Smooth muscle cell (in vitro differentiated cells): Measurements from ENCODE around the gene H2BK1. TPM values are rescaled to one million over a fixed set of nuclear protein-coding genes. Genes with fewer than 3 reads are reported as not detected.

Experiments
- DNase-seq: peaks from one replicate; lab custom pipeline; 2025; ENCODE audit not compliant: unreplicated experiment; lab: John Stamatoyannopoulos, UW
- H2AFZ ChIP-seq: fragments of 200-600 bp; sonication (generic); 2 replicates; pipeline ENCODE4 v1.6.0; 2016; ENCODE audit warnings: antibody characterized with exemption, low read depth, mild to moderate bottlenecking
- H3F3A ChIP-seq: fragments of 200-600 bp; sonication (generic); 2 replicates; pipeline ENCODE4 v1.6.0; 2017; ENCODE audit warnings: antibody characterized with exemption, low read depth
- H3K27ac ChIP-seq: fragments of 200-600 bp; sonication (generic); 2 replicates; pipeline ENCODE4 v1.5.1; 2016; ENCODE audit warnings: low read depth, mild to moderate bottlenecking
- H3K27me3 ChIP-seq: fragments of 200-600 bp; sonication (generic); 2 replicates; pipeline ENCODE4 v1.6.1; 2016; ENCODE audit warnings: low read depth, mild to moderate bottlenecking
- H3K36me3 ChIP-seq: fragments of 200-600 bp; sonication (generic); 2 replicates; pipeline ENCODE4 v1.5.1; 2016; ENCODE audit warnings: low read depth
- H3K4me1 ChIP-seq: fragments of 200-600 bp; sonication (generic); 2 replicates; pipeline ENCODE4 v1.5.1; 2016; ENCODE audit warnings: low read depth
- H3K4me2 ChIP-seq: fragments of 200-600 bp; sonication (generic); 2 replicates; pipeline ENCODE4 v1.6.0; 2016; ENCODE audit warnings: mild to moderate bottlenecking
- H3K4me3 ChIP-seq: fragments of 200-600 bp; sonication (generic); 2 replicates; pipeline ENCODE4 v1.5.1; 2016; ENCODE audit warnings: mild to moderate bottlenecking
- H3K79me2 ChIP-seq: fragments of 200-600 bp; sonication (generic); 2 replicates; pipeline ENCODE4 v1.6.0; 2016; ENCODE audit warnings: low read depth, mild to moderate bottlenecking
- H3K9ac ChIP-seq: fragments of 200-600 bp; sonication (generic); 2 replicates; pipeline ENCODE4 v1.6.0; 2016; ENCODE audit warnings: low read depth
- H3K9me3 ChIP-seq: fragments of 200-600 bp; sonication (generic); replicated peaks from 2 replicates; pipeline ENCODE4 v1.5.1; 2016; ENCODE audit warnings: low read depth
- H4K20me1 ChIP-seq: fragments of 200-600 bp; sonication (generic); 2 replicates; pipeline ENCODE4 v1.6.0; 2016; ENCODE audit warnings: low read depth
- WGBS: methylation state at CpG from one replicate; pipeline ENCODE4 v1.1.7; 2016; ENCODE audit warnings: low lambda C conversion rate; 5-methylcytosine and 5-hydroxymethylcytosine counted together
- polyA plus RNA-seq: library from polyadenylated mRNA; unstranded; fragments of >200 nt; fragmentation: Nextera tagmentation; extraction: Ambion mirVana; gene quantifications from 2 replicates; pipeline ENCODE4 v1.2.1, GENCODE V29; 2016
- total RNA-seq: library from RNA; depleted of rRNA; stranded (reverse); fragments of >200 nt; gene quantifications from 2 replicates; pipeline ENCODE4 v1.2.3, GENCODE V29; 2014
- TF ChIP-seq, protein P1 (sequence below): fragments of 200-600 bp; sonication (generic); IDR thresholded peaks from 2 replicates; pipeline ENCODE4 v1.5.1; 2017; ENCODE audit warnings: borderline replicate concordance, mild to moderate bottlenecking, antibody characterized with exemption; ENCODE audit not compliant: insufficient read depth, poor library complexity, severe bottlenecking

The H2BK1 gene
- total and polyA plus RNA-seq, 2 experiments from 2014 or later: not detected

DNA sequence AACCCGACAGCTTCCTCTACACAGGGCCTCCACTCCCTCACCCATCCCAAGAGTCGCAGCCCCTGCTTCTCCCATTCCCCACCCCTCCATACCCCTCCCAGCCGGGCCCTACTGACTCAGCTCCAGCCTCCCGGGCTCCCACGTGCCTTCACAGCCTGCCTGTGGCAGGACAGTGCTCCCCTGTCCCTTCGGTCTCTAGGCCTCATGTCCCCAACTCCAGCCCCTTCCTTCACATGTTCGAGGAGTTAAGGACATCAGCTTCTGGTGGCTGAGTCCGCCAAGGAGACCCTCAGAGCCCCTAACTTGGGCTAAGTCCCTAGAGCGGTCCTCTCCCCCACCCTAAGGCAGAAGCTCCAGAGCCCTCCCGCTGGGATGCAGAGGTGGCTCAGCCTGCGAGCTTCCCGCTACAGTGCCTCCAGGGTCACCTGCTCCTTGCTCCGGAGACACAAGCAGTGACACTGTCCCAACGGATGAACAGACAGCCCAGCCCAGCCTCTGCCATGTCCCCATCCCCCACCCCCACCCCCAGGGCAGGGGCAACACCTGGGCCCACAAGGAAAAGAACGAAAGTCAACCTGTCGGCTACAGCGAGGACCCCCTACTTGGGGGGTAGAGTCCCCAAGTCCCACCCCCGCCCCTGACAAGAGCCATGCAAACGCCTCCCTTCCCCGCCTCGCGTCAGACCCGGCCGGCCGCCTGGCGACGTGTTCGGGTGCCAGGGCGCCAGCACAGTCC is 37.5 kb upstream of the H2BK1 start:
- peaks cover 47% of the 10 kb centered on the region for H3K4me1 ChIP-seq
- peaks cover 46% of the 10 kb centered on the region for H4K20me1 ChIP-seq
- peak overlapping the region; percentile 99 for H3K4me2 ChIP-seq
- 11% methylated on average over 12 of the region's 29 CpGs for WGBS
- peaks cover 28% of the 10 kb centered on the region for H3K79me2 ChIP-seq
- peak overlapping the region; percentile 81 for H3K27ac ChIP-seq
- H3K27me3 ChIP-seq: no peaks in the 10 kb centered on the region
- no peaks in the 10 kb centered on the region for H3F3A ChIP-seq
- DNase-seq: no peak
- peak overlapping the region; percentile 93 for H2AFZ ChIP-seq
- TF ChIP-seq, protein P1, sequence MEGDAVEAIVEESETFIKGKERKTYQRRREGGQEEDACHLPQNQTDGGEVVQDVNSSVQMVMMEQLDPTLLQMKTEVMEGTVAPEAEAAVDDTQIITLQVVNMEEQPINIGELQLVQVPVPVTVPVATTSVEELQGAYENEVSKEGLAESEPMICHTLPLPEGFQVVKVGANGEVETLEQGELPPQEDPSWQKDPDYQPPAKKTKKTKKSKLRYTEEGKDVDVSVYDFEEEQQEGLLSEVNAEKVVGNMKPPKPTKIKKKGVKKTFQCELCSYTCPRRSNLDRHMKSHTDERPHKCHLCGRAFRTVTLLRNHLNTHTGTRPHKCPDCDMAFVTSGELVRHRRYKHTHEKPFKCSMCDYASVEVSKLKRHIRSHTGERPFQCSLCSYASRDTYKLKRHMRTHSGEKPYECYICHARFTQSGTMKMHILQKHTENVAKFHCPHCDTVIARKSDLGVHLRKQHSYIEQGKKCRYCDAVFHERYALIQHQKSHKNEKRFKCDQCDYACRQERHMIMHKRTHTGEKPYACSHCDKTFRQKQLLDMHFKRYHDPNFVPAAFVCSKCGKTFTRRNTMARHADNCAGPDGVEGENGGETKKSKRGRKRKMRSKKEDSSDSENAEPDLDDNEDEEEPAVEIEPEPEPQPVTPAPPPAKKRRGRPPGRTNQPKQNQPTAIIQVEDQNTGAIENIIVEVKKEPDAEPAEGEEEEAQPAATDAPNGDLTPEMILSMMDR: no peak
- H3K36me3 ChIP-seq: no peaks in the 10 kb centered on the region
- H3K9me3 ChIP-seq: no peaks in the 10 kb centered on the region
- H3K9ac ChIP-seq: peak overlapping the region; percentile 90
- H3K4me3 ChIP-seq: peak overlapping the region; percentile 80

DNA sequence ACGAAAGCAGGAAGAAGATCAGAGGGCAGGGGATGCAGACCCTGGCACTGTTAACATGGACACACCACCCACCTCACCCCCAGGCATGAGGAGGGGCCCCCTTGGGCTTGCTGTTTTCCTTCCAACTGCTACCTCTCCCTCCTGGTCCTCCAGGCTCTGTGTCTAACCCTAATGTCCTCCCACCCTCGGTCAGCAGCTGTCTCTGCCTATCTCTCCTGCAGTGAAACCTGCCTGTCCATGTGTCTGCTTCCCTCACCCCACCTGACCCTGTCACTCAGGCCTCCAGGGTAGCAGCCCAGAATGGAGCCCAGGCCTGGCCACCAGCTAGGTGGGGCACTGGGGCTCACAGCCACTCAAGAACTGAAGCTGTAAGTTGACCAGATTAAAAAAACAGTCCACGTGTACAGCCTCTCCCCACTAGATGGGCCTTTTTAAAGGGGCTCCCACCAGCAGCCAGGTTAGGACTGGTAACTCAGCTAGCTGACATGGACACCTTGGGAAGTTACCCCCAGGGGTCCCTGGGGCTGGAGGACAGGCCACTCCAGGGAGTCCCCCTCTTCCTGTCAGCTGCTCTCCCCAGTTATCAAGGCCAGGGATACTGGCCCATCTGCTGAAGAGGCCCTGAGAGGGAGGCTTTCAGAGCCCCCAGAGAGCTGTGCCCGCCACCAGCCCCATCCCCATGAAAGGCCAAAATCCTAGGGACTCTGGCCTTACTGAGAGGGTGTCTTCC is 36.7 kb upstream of the H2BK1 start:
- WGBS: 23% methylated on average over 4 of the region's 4 CpGs

DNA sequence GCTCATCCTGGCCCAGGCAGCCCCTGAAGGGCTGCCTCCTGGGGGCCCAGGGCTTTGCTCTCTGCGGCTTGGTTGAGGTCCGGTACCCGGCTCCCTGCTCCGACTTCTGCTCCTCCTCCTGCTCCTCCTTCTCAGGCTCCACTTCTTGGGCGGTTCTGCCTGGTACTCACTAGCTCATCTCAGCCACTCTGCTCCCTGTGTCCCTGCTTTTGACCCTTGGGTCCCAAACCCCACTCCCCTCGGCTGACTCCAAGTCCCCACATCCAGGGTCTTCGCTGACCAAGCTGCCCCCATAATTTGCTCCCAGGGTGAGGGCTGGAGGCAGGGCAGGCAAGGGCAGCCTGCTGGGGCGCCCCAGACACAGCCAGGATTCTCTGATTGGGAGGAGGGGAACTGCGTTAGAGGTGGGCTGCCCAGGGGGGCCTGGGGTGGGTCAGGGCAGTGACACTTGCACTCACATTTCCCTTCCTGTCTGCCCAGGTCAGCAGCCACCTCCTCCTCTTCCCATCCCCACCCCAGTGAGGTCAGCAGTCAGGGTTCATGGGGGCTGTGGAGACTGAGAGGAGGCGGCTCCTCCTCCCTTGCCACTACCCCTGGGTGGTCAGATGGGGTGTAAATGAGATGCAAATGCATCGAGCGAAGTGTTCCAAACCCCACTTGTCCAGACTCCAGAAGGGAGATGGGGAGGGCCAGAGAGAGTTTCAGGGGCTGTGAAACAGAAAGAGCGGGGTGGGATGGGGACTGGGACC is 36.0 kb upstream of the H2BK1 start:
- Histone ChIP-seq H3K4me1 (peaks cover 37% of the 10 kb centered on the region), H3K9ac (no peak overlapping the region)
- TF ChIP-seq, protein P1: no peak

More for the DNA sequence above, 36.7 kb upstream of the H2BK1 start:
- Histone ChIP-seq H3K9ac (no peak overlapping the region), H3K4me1 (peaks cover 39% of the 10 kb centered on the region), H4K20me1 (peaks cover 54% of the 10 kb centered on the region), H3K27me3 (no peaks in the 10 kb centered on the region), H3F3A (no peaks in the 10 kb centered on the region), H3K4me2 (peak overlapping the region; percentile 99), H3K4me3 (peak overlapping the region; percentile 80), H3K9me3 (no peaks in the 10 kb centered on the region), H3K27ac (peak overlapping the region; percentile 81), H3K79me2 (peaks cover 28% of the 10 kb centered on the region), H2AFZ (no peak overlapping the region), H3K36me3 (no peaks in the 10 kb centered on the region)
- DNase-seq: no peak
- TF ChIP-seq, protein P1: no peak

More for the DNA sequence above, 36.0 kb upstream of the H2BK1 start:
- H3K27ac ChIP-seq: no peak overlapping the region
- peak overlapping the region; percentile 80 for H3K4me3 ChIP-seq
- WGBS: 46% methylated on average over 13 of the region's 13 CpGs
- no peaks in the 10 kb centered on the region for H3K36me3 ChIP-seq
- no peaks in the 10 kb centered on the region for H3K9me3 ChIP-seq
- no peaks in the 10 kb centered on the region for H3K27me3 ChIP-seq
- no peak for DNase-seq
- H4K20me1 ChIP-seq: peaks cover 61% of the 10 kb centered on the region
- peak overlapping the region; percentile 99 for H3K4me2 ChIP-seq
- H3F3A ChIP-seq: no peaks in the 10 kb centered on the region
- no peak overlapping the region for H2AFZ ChIP-seq
- peaks cover 28% of the 10 kb centered on the region for H3K79me2 ChIP-seq
